ENCODE results near the gene MMD2.
"Not testable (repeated sequence)": the region's sequence is repeated elsewhere in the genome, so short reads cannot be mapped to it uniquely, and the experiment has no call there.

- not testable (repeated sequence) for TF ChIP-seq POLR2A (IDR thresholded peaks at IDR 0.05; ENCODE audit: low read depth); CTCF (IDR thresholded peaks at IDR 0.05); POLR2AphosphoS5 (IDR thresholded peaks at IDR 0.05); EP300 (IDR thresholded peaks at IDR 0.05)
Measured at GRCh38 chr7:4893188-4893587, 65.8 kb downstream of the MMD2 start.
